ENCODE measurements around the gene REEP1. TPM values are rescaled to one million over a fixed set of nuclear protein-coding genes. Genes with fewer than 3 reads are reported as not detected.
"Not testable (repeated sequence)": the region's sequence is repeated elsewhere in the genome, so short reads cannot be mapped to it uniquely, and the experiment has no call there.

Gene REEP1
- total RNA-seq, 1 experiment from 2014 or later = 0.23 TPM

GRCh38 chr2:86249176-86249575 lies 88.2 kb downstream of the REEP1 start:
- no peaks in the 10 kb centered on the region for H3K36me3 ChIP-seq (ENCODE audit: control insufficient read depth, insufficient read depth, low read length)
- POLR2A ChIA-PET = no interaction called here
- no peak for ATAC-seq
- H3K9me3 ChIP-seq (ENCODE audit: control insufficient read depth, insufficient read depth, low read depth, low read length) = no peaks in the 10 kb centered on the region
- H3K4me1 ChIP-seq (ENCODE audit: control insufficient read depth, insufficient read depth, low read length) = no peaks in the 10 kb centered on the region
- in situ Hi-C loops (cut with HindIII; ENCODE audit: low pct_unique_long_range_greater_than_20kb, low sequenced_read_pairs) = no loop called here
- no peak for DNase-seq (ENCODE audit: low read depth, low spot score)
- H3K27me3 ChIP-seq (ENCODE audit: control insufficient read depth, insufficient read depth, low read length) = no peaks in the 10 kb centered on the region
- CTCF ChIA-PET = interaction anchor here (0.5 kb wide), 1 partner anchor 30 kb away, joined by 3 read pairs; no protein-coding TSS in a partner anchor
- intact Hi-C loops (cut with micrococcal nuclease; ENCODE audit: unreplicated experiment) = no loop called here
- no peak overlapping the region for H3K4me3 ChIP-seq (ENCODE audit: low read depth in 2 of 2, low read length in 2 of 2)
- H3K27ac ChIP-seq (ENCODE audit: low read length) = no peak overlapping the region
- BruUV-seq (replicated peaks) = no TSS peak
- TF ChIP-seq SIN3A (IDR thresholded peaks at IDR 0.05; ENCODE audit: borderline replicate concordance, insufficient read depth, low read depth, low read length) (no peak), POLR2AphosphoS5 (IDR thresholded peaks at IDR 0.05; ENCODE audit: low read depth, low read length) (no peak), TCF7L2 (IDR thresholded peaks at IDR 0.05; ENCODE audit: low read depth, low read length) (no peak), CTCF (IDR thresholded peaks at IDR 0.05) (no peak), REST (IDR thresholded peaks at IDR 0.05; ENCODE audit: insufficient read depth in 1 of 2, low read depth in 2 of 2, low read length in 1 of 2) (no peak)

GRCh38 chr2:86245222-86245621 lies 92.2 kb downstream of the REEP1 start:
- CTCF ChIA-PET = interaction anchor here (0.6 kb wide), 1 partner anchor 148 kb away, joined by 3 read pairs; no protein-coding TSS in a partner anchor
- ATAC-seq; H3K9me3 ChIP-seq (ENCODE audit: control insufficient read depth, insufficient read depth, low read depth, low read length); intact Hi-C loops (cut with micrococcal nuclease; ENCODE audit: unreplicated experiment); H3K36me3 ChIP-seq (ENCODE audit: control insufficient read depth, insufficient read depth, low read length); in situ Hi-C loops (cut with HindIII; ENCODE audit: low pct_unique_long_range_greater_than_20kb, low sequenced_read_pairs); BruUV-seq (replicated peaks); POLR2A ChIA-PET; H3K27ac ChIP-seq (ENCODE audit: low read length); H3K4me1 ChIP-seq (ENCODE audit: control insufficient read depth, insufficient read depth, low read length); DNase-seq (ENCODE audit: low read depth, low spot score); H3K4me3 ChIP-seq (ENCODE audit: low read depth in 2 of 2, low read length in 2 of 2); H3K27me3 ChIP-seq (ENCODE audit: control insufficient read depth, insufficient read depth, low read length): not testable (repeated sequence)

- H3K27me3 ChIP-seq (ENCODE audit: control insufficient read depth, insufficient read depth, low read length); intact Hi-C loops (cut with micrococcal nuclease; ENCODE audit: unreplicated experiment); in situ Hi-C loops (cut with HindIII; ENCODE audit: low pct_unique_long_range_greater_than_20kb, low sequenced_read_pairs); H3K9me3 ChIP-seq (ENCODE audit: control insufficient read depth, insufficient read depth, low read depth, low read length); H3K27ac ChIP-seq (ENCODE audit: low read length); H3K36me3 ChIP-seq (ENCODE audit: control insufficient read depth, insufficient read depth, low read length); BruUV-seq (replicated peaks); H3K4me3 ChIP-seq (ENCODE audit: low read depth in 2 of 2, low read length in 2 of 2); DNase-seq (ENCODE audit: low read depth, low spot score); H3K4me1 ChIP-seq (ENCODE audit: control insufficient read depth, insufficient read depth, low read length); POLR2A ChIA-PET; ATAC-seq: not testable (repeated sequence)
- CTCF ChIA-PET = interaction anchor here (0.6 to 0.7 kb wide), 2 partner anchors 31 to 149 kb away, joined by 3 read pairs; no protein-coding TSS in a partner anchor
Observed at GRCh38 chr2:86244781-86245180, 92.6 kb downstream of the REEP1 start.

Measured in Panc1 (cell line).